BLaER1 (cell line): Measurements from ENCODE around the gene RBM33.

Experiments used
- H3K27ac ChIP-seq: shearing (Covaris generic); formaldehyde crosslinking; 2 replicates; pipeline ENCODE4 v1.8.1; 2022
- H3K27me3 ChIP-seq: shearing (Covaris generic); formaldehyde crosslinking; 2 replicates; pipeline ENCODE4 v1.8.1; 2022
- H3K36me3 ChIP-seq: shearing (Covaris generic); formaldehyde crosslinking; 2 replicates; pipeline ENCODE4 v1.8.1; 2022
- H3K4me1 ChIP-seq: shearing (Covaris generic); formaldehyde crosslinking; 2 replicates; pipeline ENCODE4 v1.8.1; 2022
- H3K4me2 ChIP-seq: shearing (Covaris generic); formaldehyde crosslinking; 2 replicates; pipeline ENCODE4 v1.8.1; 2022
- H3K4me3 ChIP-seq: shearing (Covaris generic); formaldehyde crosslinking; 2 replicates; pipeline ENCODE4 v1.8.1; 2022
- H3K9ac ChIP-seq: shearing (Covaris generic); formaldehyde crosslinking; 2 replicates; pipeline ENCODE4 v1.8.1; 2022
- H3K9me3 ChIP-seq: shearing (Covaris generic); formaldehyde crosslinking; 2 replicates; pipeline ENCODE4 v1.8.1; 2022
- H4K20me1 ChIP-seq: shearing (Covaris generic); formaldehyde crosslinking; 2 replicates; pipeline ENCODE4 v1.8.1; 2022
- Cebpa-rat ChIP-seq: shearing (Covaris generic); IDR thresholded peaks from 2 replicates; pipeline ENCODE4 v1.8.1; 2022

RBM33 gene, protein sequence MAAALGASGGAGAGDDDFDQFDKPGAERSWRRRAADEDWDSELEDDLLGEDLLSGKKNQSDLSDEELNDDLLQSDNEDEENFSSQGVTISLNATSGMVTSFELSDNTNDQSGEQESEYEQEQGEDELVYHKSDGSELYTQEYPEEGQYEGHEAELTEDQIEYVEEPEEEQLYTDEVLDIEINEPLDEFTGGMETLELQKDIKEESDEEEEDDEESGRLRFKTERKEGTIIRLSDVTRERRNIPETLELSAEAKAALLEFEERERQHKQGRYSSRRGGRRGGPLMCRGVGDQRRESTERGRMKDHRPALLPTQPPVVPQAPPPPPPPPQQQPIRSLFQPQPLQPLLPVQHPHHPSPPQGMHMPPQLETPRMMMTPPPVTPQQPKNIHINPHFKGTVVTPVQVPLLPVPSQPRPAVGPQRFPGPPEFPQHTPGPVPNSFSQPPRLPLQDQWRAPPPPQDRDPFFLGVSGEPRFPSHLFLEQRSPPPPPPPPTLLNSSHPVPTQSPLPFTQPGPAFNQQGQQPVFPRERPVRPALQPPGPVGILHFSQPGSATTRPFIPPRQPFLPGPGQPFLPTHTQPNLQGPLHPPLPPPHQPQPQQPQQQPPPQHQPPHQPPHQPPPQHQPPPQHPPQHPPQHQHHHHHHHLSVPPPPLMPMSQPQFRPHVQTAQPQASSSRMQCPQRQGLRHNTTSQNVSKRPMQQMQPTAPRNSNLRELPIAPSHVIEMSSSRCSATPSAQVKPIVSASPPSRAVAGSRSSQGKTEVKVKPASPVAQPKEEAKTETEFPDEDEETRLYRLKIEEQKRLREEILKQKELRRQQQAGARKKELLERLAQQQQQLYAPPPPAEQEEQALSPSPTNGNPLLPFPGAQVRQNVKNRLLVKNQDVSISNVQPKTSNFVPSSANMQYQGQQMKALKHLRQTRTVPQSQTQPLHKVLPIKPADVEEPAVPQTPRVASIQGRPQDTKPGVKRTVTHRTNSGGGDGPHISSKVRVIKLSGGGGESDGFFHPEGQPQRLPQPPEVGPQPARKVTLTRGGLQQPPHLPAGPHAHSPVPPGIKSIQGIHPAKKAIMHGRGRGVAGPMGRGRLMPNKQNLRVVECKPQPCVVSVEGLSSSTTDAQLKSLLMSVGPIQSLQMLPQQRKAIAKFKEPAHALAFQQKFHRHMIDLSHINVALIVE

DNA sequence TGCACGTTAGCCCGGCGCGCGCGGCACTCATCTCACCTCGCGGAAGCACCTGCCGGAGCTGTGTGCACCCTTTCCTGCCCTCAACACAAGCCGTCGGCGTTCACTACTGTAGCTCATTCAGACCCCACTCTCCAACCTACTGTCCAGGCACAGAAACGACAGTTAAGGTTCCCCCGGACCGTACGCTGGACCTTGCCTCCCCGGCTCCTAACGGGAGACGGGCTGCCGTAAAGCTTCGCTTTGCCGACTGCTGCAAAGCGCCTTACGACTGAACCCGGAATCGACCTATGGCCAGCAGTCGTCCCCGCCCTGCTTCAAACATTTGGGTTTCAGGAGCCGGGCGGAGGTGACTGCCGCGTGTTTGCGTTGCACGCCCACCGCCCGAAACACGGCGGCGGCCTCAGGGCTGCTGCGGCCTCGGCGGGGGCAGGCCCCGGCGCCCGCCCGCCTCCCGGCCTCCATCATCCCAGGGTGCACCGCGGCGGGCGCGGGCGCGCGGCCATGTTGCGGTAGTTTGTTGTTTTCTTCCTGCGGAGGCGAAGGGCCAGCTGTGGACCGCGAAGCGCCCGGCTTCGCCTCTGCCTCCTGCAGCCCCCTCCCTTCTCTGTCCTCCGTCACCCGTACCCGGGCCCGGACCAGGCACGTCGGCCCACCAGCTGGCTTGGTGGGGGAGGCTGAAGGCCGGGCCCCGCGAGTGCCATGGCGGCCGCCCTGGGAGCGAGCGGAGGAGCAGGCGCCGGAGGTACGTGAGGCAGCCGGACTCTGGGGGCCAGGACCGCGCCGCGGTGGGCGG is at the start of gene RBM33:
Gene RBM33, plus strand, starts transcription at position 484 of the 793 bp plus-strand sequence. Its CDS starts 216 bp downstream, at position 700.
- peaks cover 25% of the 10 kb centered on the region for H3K4me1 ChIP-seq

GRCh38 chr7:155594961-155595366 is 49.5 kb upstream of the RBM33 start:
- Histone ChIP-seq H3K27ac (no peak overlapping the region), H3K4me3 (no peak overlapping the region), H3K36me3 (no peaks in the 10 kb centered on the region), H3K9me3 (no peaks in the 10 kb centered on the region), H3K4me2 (no peak overlapping the region), H3K9ac (no peak overlapping the region), H3K4me1 (peaks cover 13% of the 10 kb centered on the region), H3K27me3 (no peaks in the 10 kb centered on the region), H4K20me1 (no peaks in the 10 kb centered on the region; the same call in 1 of the 2 replicates)
- no peak for TF ChIP-seq Cebpa-rat

More for the DNA sequence above, at the start of gene RBM33:
- Histone ChIP-seq H3K27ac (peak within 1 kb of the TSS; percentile 99), H3K9ac (peak within 1 kb of the TSS; percentile 99), H3K27me3 (no peaks in the 10 kb centered on the region), H3K4me2 (peak within 1 kb of the TSS; percentile 92), H3K9me3 (peaks cover 33% of the 10 kb centered on the region), H3K4me3 (peak within 1 kb of the TSS; percentile 98), H3K36me3 (peaks cover 59% of the 10 kb centered on the region), H4K20me1 (peaks cover 45% of the 10 kb centered on the region)
- TF ChIP-seq Cebpa-rat = no peak

DNA sequence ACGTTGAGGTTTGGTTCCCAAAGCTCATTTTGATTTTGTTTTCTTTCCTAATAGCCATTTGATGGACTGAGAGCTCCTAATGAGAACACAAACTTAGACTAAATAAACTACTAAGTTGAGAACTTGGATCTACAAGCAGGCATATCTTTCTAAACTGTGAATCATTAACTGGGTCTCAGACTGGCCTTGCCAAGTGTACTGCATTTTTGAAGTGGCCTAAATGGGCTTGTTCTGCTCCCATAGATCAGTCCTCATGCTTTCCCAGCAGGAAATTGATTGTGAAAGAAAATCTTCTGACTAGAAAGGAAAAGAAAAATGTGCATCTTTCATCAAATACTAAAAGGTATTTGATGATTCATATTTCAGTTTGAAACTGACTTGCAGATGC is 46.7 kb upstream of the RBM33 start:
- no peak for TF ChIP-seq Cebpa-rat
- no peak overlapping the region for H3K4me2 ChIP-seq

GRCh38 chr7:155598810-155599210 is 45.7 kb upstream of the RBM33 start:
- H3K9me3 ChIP-seq = no peaks in the 10 kb centered on the region
- H3K9ac ChIP-seq = no peak overlapping the region
- H3K36me3 ChIP-seq = no peaks in the 10 kb centered on the region
- no peaks in the 10 kb centered on the region; the same call in 1 of the 2 replicates for H4K20me1 ChIP-seq
- no peaks in the 10 kb centered on the region for H3K27me3 ChIP-seq
- no peak overlapping the region for H3K4me3 ChIP-seq
- TF ChIP-seq Cebpa-rat = no peak
- H3K4me2 ChIP-seq = no peak overlapping the region
- no peak overlapping the region for H3K27ac ChIP-seq
- H3K4me1 ChIP-seq = peaks cover 11% of the 10 kb centered on the region

More for the DNA sequence above, 46.7 kb upstream of the RBM33 start:
- H4K20me1 ChIP-seq = no peaks in the 10 kb centered on the region; the same call in 1 of the 2 replicates
- H3K4me1 ChIP-seq = peaks cover 6% of the 10 kb centered on the region
- H3K9ac ChIP-seq = 0 out of 2 replicates have a peak overlapping the region, but pooled peaks have one; percentile 34
- no peaks in the 10 kb centered on the region for H3K27me3 ChIP-seq
- no peaks in the 10 kb centered on the region for H3K9me3 ChIP-seq
- H3K36me3 ChIP-seq = no peaks in the 10 kb centered on the region
- H3K27ac ChIP-seq = no peak overlapping the region
- H3K4me3 ChIP-seq = no peak overlapping the region

DNA sequence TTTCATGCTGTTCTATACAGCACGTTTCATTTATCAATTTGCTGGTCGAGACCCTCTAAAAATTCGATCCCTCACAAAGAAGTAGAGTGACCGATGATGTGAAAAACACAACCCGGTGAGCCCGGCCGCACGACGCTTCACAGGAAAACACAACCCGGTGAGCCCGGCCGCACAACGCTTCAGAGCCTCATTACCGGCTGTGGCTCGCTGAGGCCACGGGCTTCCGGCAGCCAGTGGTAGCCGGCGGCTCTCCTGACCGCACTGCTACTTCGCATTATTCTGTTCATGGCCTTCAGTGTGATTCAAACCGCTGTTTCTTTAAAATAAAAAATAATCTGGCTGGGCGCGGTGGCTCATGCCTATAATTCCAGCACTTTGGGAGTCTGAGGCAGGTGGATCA is 42.3 kb upstream of the RBM33 start:
- no peak overlapping the region for H3K9ac ChIP-seq
- H3K27me3 ChIP-seq = no peaks in the 10 kb centered on the region
- no peak for TF ChIP-seq Cebpa-rat
- H3K9me3 ChIP-seq = no peaks in the 10 kb centered on the region
- no peaks in the 10 kb centered on the region for H3K36me3 ChIP-seq
- H4K20me1 ChIP-seq = no peaks in the 10 kb centered on the region; the same call in 1 of the 2 replicates
- H3K4me1 ChIP-seq = peaks cover 11% of the 10 kb centered on the region
- no peak overlapping the region for H3K27ac ChIP-seq
- no peak overlapping the region for H3K4me2 ChIP-seq
- no peak overlapping the region for H3K4me3 ChIP-seq

DNA sequence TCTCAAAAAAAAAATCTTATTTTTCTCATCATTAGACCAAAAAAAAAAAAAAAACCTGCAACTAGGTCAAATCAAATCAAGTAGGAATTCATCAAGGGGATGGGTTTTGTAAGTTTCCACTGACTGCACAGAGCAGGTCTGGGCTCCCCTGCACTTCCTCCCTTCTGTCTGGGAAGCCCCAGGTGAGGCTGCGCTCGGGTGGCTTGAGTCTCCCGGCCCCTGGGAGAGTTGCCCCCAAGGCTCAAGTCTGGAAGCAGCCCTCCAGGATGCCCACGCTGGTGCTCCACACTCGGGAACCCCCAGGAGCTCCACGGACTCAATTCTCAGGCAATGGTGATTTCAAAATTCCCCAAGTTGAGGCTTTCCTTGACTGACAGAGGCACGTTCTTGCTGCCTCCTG is 41.7 kb upstream of the RBM33 start:
- no peak overlapping the region for H3K27ac ChIP-seq
- H4K20me1 ChIP-seq = no peaks in the 10 kb centered on the region; the same call in 1 of the 2 replicates
- H3K9me3 ChIP-seq = no peaks in the 10 kb centered on the region
- no peak overlapping the region for H3K9ac ChIP-seq
- peaks cover 11% of the 10 kb centered on the region for H3K4me1 ChIP-seq
- no peak for TF ChIP-seq Cebpa-rat
- H3K36me3 ChIP-seq = no peaks in the 10 kb centered on the region
- peak overlapping the region; percentile 16 for H3K4me2 ChIP-seq
- H3K27me3 ChIP-seq = no peaks in the 10 kb centered on the region
- H3K4me3 ChIP-seq = no peak overlapping the region

- Histone ChIP-seq H4K20me1 (no peaks in the 10 kb centered on the region), H3K27me3 (no peaks in the 10 kb centered on the region), H3K9me3 (no peaks in the 10 kb centered on the region), H3K27ac (no peak overlapping the region), H3K4me1 (peaks cover 11% of the 10 kb centered on the region), H3K4me2 (peak overlapping the region; percentile 16; the same call in 1 of the 2 replicates), H3K9ac (no peak overlapping the region), H3K36me3 (no peaks in the 10 kb centered on the region), H3K4me3 (no peak overlapping the region)
- TF ChIP-seq Cebpa-rat = no peak
Measured at GRCh38 chr7:155603205-155603857, 41.1 kb upstream of the RBM33 start.

- H3K27ac ChIP-seq = no peak overlapping the region
Measured at GRCh38 chr7:155603858-155604503, 40.5 kb upstream of the RBM33 start.

More at GRCh38 chr7:155603858-155604503, 40.5 kb upstream of the RBM33 start:
- Histone ChIP-seq H3K9ac (no peak overlapping the region), H3K4me3 (no peak overlapping the region), H3K4me1 (peaks cover 11% of the 10 kb centered on the region), H3K9me3 (no peaks in the 10 kb centered on the region), H3K36me3 (no peaks in the 10 kb centered on the region), H3K4me2 (no peak overlapping the region), H4K20me1 (no peaks in the 10 kb centered on the region), H3K27me3 (no peaks in the 10 kb centered on the region)
- no peak for TF ChIP-seq Cebpa-rat
